Right lobe of liver (tissue), 4 donors: ENCODE data around the gene PPP2R5B.

Source experiments
- CTCF ChIP-seq, 4 donors: fragments of 200-600 bp in 3 of 4; fragments of 450-650 bp in 1 of 4; IDR thresholded peaks; one replicate each; pipeline versions ENCODE4 v1.5.1 to v1.8.0; 2016 to 2022; ENCODE audit warnings: antibody characterized with exemption in 4 of 4, mild to moderate bottlenecking in 2 of 4
- POLR2A ChIP-seq: fragments of 450-650 bp; IDR thresholded peaks from one replicate; pipeline ENCODE4 v1.6.1; 2017; ENCODE audit warnings: antibody characterized with exemption, mild to moderate bottlenecking
- donor health status: DM: no; HTN: no; CAD: no.
- donor health status: DM: no; HTN: no; CAD: no.
- donor health status: DM: no; HTN: yes; CAD: no.

- TF ChIP-seq CTCF (IDR thresholded peaks at IDR 0.05) (no peak), POLR2A (no peak)
These were observed 9.1 kb upstream of the PPP2R5B start for GRCh38 chr11:64915376-64915887.
